Measurements from ENCODE around the gene TP53INP2. TPM values are rescaled to one million over a fixed set of nuclear protein-coding genes. Genes with fewer than 3 reads are reported as not detected.
"Not testable (repeated sequence)": the region's sequence is repeated elsewhere in the genome, so short reads cannot be mapped to it uniquely, and the experiment has no call there.

Gene TP53INP2
- total RNA-seq, 2 donors from 2014 or later = 9.9 to 10.2 TPM

DNA sequence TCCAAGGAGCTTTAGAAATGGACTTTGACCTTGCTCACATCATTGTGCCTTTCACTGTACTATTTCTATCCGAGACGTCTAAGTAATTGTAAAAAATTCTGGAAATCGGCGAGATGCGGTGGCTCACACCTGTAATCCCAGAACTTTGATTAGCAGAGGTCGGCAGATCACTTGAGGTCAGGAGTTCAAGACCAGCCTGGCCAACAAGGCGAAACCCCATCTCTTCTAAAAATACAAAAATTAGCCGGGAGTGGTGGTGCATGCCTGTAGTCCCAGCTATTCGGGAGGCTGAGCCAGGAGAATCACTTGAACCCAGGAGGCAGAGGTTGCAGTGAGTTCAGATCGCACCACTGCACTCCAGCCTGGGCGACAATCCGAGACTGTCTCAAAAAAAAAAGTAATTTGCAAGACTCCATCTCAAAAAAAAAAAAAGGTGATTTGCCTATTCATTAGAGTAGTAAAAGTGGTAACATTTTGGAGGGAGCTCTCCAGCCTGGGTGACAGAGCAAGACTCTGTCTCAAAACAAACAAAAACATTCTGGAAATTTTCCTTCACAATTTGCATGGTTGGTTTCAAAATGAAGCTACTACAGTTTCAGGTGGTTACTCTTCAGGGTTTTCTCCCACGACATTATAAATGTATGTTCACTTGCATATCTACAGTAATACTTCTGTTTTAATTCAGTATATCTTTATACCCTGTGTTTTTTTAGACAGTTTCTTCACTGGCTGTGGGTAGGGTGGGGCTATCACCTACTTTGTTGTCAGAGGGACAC lies 15.3 kb downstream of the TP53INP2 start:
- DNase-seq (peak in 1 of 2 donors; percentile 29), ATAC-seq (replicated peaks in 1 of 2) (peak; percentile 84 to 86)
- H3K36me3 Mint-ChIP-seq (ENCODE audit: insufficient read depth in 2 of 2); H3K9me3 Mint-ChIP-seq; H3K27me3 Mint-ChIP-seq (ENCODE audit: low read depth): not testable (repeated sequence)
- peaks cover 51% of the 10 kb centered on the region for H3K4me1 Mint-ChIP-seq (ENCODE audit: low read depth)
- peak overlapping the region; percentile 50 for H3K27ac Mint-ChIP-seq
- peak overlapping the region in 1 of 2 donors; percentile 34 for H3K4me3 Mint-ChIP-seq

DNA sequence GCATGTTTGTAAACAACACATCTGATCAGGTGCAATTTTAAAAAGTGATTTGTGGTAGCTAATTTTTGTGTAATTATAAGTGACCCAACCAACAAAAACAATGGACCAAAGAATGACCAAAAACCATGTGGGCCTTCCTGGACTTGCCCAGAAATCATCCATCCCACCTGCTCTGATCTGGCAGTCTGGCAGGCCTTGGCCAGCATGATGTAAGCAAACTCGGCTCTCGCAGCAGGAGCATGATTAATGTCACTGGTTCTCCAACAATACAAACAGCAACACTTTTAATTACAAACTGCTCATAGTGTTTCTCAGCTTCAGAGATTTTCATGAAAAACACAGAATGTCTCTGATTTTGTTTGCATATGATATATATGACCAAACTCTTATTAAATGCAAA lies 16.1 kb downstream of the TP53INP2 start:
- Mint-ChIP-seq H3K27ac (no peak overlapping the region), H3K4me3 (peak overlapping the region in 1 of 2 donors; percentile 50), H3K27me3 (ENCODE audit: low read depth) (no peaks in the 10 kb centered on the region), H3K36me3 (ENCODE audit: insufficient read depth in 2 of 2) (peaks cover 0 to 2% of the 10 kb centered on the region in 2 donors), H3K4me1 (ENCODE audit: low read depth) (peaks cover 51% of the 10 kb centered on the region), H3K9me3 (no peaks in the 10 kb centered on the region)
- DNase-seq = no peak
- no peak for ATAC-seq (replicated peaks in 1 of 2)

DNA sequence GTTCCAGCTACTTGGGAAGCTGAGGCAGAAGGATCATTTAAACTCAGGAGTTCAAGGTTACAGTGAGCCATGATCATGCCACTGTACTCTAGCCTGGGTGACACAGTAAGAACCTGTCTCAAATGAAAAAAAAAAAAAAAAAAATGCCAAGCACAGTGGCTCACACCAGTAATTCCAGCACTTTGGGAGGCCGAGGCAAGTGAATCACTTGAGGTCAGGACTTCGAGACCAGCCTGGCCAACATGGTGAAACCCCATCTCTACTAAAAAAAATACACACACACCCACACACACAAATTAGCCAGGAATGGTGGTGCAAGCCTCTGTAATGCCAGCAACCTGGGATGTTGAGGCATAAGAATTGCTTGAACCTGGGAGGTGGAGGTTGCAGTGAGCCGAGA lies 18.4 kb downstream of the TP53INP2 start:
- peaks cover 51% of the 10 kb centered on the region for H3K4me1 Mint-ChIP-seq (ENCODE audit: low read depth)
- H3K9me3 Mint-ChIP-seq; DNase-seq; H3K4me3 Mint-ChIP-seq; H3K36me3 Mint-ChIP-seq (ENCODE audit: insufficient read depth in 2 of 2); H3K27me3 Mint-ChIP-seq (ENCODE audit: low read depth): not testable (repeated sequence)
- peak in 1 of 2 donors; percentile 34 for ATAC-seq (replicated peaks in 1 of 2)
- H3K27ac Mint-ChIP-seq = peak overlapping the region; percentile 44

DNA sequence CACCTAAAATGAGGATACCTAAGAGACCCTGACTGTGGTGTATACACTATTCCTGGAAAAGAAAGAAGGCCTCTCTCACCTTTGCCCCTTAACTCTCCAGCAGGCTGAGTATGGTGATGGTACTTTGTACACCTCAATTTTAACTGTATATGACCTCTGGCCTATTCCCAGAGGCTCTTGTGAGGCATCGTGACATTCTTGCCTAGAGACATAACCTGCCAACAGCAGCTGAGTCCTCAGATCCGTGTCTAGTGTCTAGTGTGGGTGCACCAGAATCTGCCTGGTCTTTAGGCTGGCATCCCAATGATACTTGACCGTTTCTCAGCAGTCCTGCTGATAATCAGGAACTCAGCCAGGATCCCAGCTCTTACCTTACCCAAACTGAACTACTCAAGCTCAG lies 20.0 kb downstream of the TP53INP2 start:
- ATAC-seq (replicated peaks in 1 of 2) = no peak
- H3K36me3 Mint-ChIP-seq (ENCODE audit: insufficient read depth in 2 of 2) = peaks cover 0 to 8% of the 10 kb centered on the region in 2 donors

DNA sequence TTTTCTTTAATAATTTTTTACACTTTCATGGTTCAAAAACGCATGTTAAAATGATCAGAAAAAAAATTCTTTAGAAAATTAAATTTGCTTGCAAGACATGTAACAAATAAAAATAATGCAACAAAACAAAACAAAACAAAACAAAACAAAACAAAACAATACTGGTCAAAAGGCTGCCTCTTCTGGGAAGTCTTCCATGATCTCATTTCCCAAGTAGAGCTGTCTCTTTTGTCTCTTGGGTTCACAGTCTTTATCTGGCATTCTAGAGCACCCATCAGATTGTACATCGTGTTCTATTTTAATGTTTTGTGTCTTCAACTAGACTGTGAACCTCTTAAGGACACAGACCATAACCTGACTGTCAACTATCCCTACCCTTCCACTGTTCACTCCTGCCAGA lies 25.3 kb downstream of the TP53INP2 start:
- no peaks in the 10 kb centered on the region for H3K4me1 Mint-ChIP-seq (ENCODE audit: low read depth)
- no peaks in the 10 kb centered on the region for H3K27me3 Mint-ChIP-seq (ENCODE audit: low read depth)
- H3K9me3 Mint-ChIP-seq = no peaks in the 10 kb centered on the region
- no peak overlapping the region for H3K4me3 Mint-ChIP-seq
- no peak for DNase-seq
- H3K36me3 Mint-ChIP-seq (ENCODE audit: insufficient read depth in 2 of 2) = peaks cover 0 to 8% of the 10 kb centered on the region in 2 donors
- ATAC-seq (replicated peaks in 1 of 2) = no peak
- no peak overlapping the region for H3K27ac Mint-ChIP-seq

More for the DNA sequence above, 20.0 kb downstream of the TP53INP2 start:
- no peaks in the 10 kb centered on the region for H3K27me3 Mint-ChIP-seq (ENCODE audit: low read depth)
- H3K9me3 Mint-ChIP-seq = no peaks in the 10 kb centered on the region
- H3K4me1 Mint-ChIP-seq (ENCODE audit: low read depth) = peaks cover 41% of the 10 kb centered on the region
- no peak overlapping the region for H3K27ac Mint-ChIP-seq
- no peak for DNase-seq
- no peak overlapping the region for H3K4me3 Mint-ChIP-seq

DNA sequence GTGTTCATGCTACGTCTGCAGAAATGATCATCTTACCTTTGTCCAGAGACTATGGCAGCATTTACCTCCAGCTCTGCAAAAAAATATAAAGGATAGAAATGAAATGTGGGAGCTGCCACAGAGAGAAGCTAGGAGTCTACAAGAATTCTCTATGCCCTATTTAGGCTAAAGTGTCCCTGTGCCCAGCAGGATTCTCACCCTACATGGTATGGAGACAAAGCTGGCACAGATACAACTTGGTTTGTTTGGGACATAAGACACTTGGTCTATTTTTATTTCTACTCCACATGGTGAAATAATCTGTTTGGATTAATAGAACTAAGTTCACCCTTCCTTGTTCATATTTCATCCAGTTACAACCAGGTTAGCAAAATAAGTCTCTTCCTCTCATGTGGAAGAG lies 28.4 kb downstream of the TP53INP2 start:
- H3K4me3 Mint-ChIP-seq = no peak overlapping the region
- no peaks in the 10 kb centered on the region for H3K36me3 Mint-ChIP-seq (ENCODE audit: insufficient read depth in 2 of 2)
- H3K4me1 Mint-ChIP-seq (ENCODE audit: low read depth) = no peaks in the 10 kb centered on the region
- no peak for ATAC-seq (replicated peaks in 1 of 2)
- no peaks in the 10 kb centered on the region for H3K9me3 Mint-ChIP-seq
- no peak for DNase-seq
- H3K27me3 Mint-ChIP-seq (ENCODE audit: low read depth) = no peaks in the 10 kb centered on the region
- H3K27ac Mint-ChIP-seq = no peak overlapping the region

DNA sequence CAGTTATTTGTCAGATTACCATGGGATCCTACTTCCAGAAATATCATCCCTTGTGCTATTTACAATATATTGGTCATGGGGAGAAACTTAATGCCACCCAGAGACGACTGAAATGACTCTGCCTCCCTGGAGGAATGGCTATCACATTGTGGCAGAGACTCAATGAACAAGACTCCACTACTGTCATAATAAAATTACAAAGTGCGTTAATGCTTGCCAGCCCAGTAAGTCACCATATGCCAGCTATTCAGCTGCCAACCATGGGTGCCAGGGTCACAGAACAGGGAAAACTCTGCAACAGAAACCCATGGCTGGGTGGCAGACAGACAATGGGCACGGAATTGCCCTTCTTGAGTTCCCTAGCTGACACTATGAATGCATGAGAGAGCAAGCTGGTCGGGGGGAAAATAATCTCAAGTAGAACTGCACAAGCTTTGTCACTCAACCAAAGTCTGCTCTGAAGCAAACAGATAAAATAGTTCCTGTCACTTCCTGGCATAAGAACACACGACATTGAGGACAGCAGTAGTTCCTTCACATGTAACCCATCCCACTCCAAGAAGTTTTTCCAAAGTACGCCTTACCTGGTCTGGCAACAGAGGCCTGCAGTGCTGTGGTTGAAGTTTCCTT lies 32.1 kb downstream of the TP53INP2 start:
- no peaks in the 10 kb centered on the region for H3K27me3 Mint-ChIP-seq (ENCODE audit: low read depth)
- ATAC-seq (replicated peaks in 1 of 2) (no peak), DNase-seq (no peak)
- H3K4me1 Mint-ChIP-seq (ENCODE audit: low read depth) = no peaks in the 10 kb centered on the region
- peaks cover 0 to 4% of the 10 kb centered on the region in 2 donors for H3K36me3 Mint-ChIP-seq (ENCODE audit: insufficient read depth in 2 of 2)
- H3K27ac Mint-ChIP-seq = no peak overlapping the region
- H3K9me3 Mint-ChIP-seq = no peaks in the 10 kb centered on the region
- no peak overlapping the region for H3K4me3 Mint-ChIP-seq

DNA sequence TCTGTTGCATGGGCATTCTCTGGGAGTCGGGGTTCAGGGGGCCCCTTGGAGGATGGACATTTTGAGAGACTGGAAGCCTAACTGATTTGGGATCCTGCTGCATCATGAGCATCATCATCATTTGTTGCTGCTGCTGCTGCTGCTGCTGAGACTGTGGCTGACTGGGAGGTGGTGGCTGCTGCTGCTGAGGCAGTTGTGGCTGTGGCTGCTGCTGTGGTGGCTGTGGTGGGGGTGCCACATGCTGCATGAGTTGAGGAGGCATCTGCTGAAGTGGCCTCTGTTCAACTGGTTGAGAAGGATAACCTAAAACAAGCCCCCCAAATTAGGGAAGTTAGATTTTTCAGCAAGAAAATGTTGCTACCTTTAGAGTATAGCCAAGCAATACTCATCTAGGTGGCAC lies 38.9 kb downstream of the TP53INP2 start:
- H3K27ac Mint-ChIP-seq = no peak overlapping the region
- no peak for DNase-seq
- no peak overlapping the region for H3K4me3 Mint-ChIP-seq
- H3K4me1 Mint-ChIP-seq (ENCODE audit: low read depth) = peaks cover 7% of the 10 kb centered on the region
- ATAC-seq (replicated peaks in 1 of 2) = no peak
- peaks cover 0 to 20% of the 10 kb centered on the region in 2 donors for H3K36me3 Mint-ChIP-seq (ENCODE audit: insufficient read depth in 2 of 2)
- no peaks in the 10 kb centered on the region for H3K27me3 Mint-ChIP-seq (ENCODE audit: low read depth)
- H3K9me3 Mint-ChIP-seq = no peaks in the 10 kb centered on the region

DNA sequence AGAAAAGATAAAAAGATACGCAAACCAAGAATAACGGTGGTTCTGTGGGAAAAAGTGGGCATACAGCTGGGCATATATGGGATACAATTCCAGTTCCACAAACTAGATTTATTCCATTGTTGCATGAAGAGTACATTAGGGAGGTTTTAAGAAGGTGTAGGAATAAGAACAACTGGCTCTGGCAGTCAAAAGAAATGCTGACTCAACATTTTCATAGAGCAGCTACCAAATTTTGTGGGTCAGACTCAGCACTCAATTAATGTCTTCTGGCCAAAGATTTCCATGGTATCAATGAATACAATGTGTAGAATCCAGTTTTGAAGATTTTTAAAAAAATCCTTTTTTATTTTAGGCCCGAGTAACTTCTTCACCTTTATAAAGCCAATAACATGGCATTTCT lies 40.2 kb downstream of the TP53INP2 start:
- H3K27ac Mint-ChIP-seq = no peak overlapping the region
- DNase-seq (no peak), ATAC-seq (replicated peaks in 1 of 2) (no peak)
- H3K9me3 Mint-ChIP-seq = no peaks in the 10 kb centered on the region
- H3K4me1 Mint-ChIP-seq (ENCODE audit: low read depth) = peaks cover 7% of the 10 kb centered on the region
- H3K27me3 Mint-ChIP-seq (ENCODE audit: low read depth) = no peaks in the 10 kb centered on the region
- peaks cover 0 to 23% of the 10 kb centered on the region in 2 donors for H3K36me3 Mint-ChIP-seq (ENCODE audit: insufficient read depth in 2 of 2)
- no peak overlapping the region for H3K4me3 Mint-ChIP-seq

DNA sequence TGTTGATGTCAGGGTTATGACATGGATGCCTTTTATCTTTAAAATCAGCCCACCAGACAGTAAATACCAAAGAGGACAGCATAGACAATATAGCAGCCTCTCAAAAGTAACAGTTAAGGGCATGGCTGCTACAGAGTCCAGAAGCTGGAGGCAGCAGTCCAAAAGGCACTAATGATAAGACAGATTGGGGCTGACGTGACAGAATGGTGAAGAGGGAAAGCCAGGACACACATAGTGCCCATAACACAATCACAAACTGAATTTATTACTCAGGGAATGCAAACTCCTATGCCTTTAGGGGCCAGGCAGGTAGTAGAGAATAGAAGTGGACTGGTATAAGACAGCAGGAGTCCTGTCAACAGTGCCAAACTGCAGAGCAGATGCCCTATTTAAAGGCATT lies 40.7 kb downstream of the TP53INP2 start:
- H3K27me3 Mint-ChIP-seq (ENCODE audit: low read depth) = no peaks in the 10 kb centered on the region
- H3K36me3 Mint-ChIP-seq (ENCODE audit: insufficient read depth in 2 of 2) = peaks cover 0 to 23% of the 10 kb centered on the region in 2 donors

DNA sequence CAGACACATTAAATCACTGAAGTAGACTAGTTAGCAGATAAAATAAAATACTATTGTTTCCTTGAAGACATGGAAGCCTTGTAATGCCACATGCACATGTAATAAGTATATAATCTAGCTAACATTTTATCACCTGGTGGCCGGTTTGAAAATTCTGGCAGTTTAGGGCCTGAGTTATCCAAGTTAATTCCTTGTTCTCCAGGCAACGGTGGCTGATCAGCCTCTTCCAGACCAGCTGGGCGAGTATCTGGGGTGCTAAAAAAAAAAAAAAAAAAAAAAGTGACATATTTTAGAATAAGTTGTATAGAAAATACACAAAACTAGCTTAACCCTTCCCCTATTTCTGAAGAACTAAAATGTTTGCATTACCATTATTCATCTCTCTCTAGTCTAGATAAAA lies 42.5 kb downstream of the TP53INP2 start:
- Mint-ChIP-seq H3K27ac (no peak overlapping the region), H3K36me3 (ENCODE audit: insufficient read depth in 2 of 2) (peaks cover 0 to 23% of the 10 kb centered on the region in 2 donors), H3K4me1 (ENCODE audit: low read depth) (peaks cover 7% of the 10 kb centered on the region), H3K4me3 (no peak overlapping the region), H3K9me3 (no peaks in the 10 kb centered on the region), H3K27me3 (ENCODE audit: low read depth) (no peaks in the 10 kb centered on the region)
- DNase-seq (no peak), ATAC-seq (replicated peaks in 1 of 2) (no peak)

More for the DNA sequence above, 40.7 kb downstream of the TP53INP2 start:
- no peak for DNase-seq
- Mint-ChIP-seq H3K9me3 (no peaks in the 10 kb centered on the region), H3K4me3 (no peak overlapping the region), H3K4me1 (ENCODE audit: low read depth) (peaks cover 7% of the 10 kb centered on the region), H3K27ac (no peak overlapping the region)
- no peak for ATAC-seq (replicated peaks in 1 of 2)

DNA sequence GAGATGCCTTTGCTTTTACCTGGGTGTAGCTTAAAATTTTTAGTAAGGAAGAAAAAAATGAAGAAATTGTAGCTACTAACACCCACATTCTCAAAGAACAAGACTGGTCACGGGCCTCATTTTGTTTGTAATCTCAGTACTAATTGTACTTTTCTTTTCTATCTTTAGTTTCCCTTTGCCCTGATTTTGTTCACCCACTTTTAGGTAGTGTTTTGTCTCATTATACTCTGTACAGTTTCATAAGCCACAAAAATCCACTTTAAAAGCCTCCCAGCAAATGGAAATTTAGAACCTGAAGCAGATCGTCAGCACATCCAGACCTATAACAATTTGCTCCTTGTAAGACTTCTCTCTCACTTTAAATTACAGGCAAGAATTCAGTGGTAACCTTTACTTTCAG lies 43.3 kb downstream of the TP53INP2 start:
- H3K36me3 Mint-ChIP-seq (ENCODE audit: insufficient read depth in 2 of 2) = peaks cover 0 to 20% of the 10 kb centered on the region in 2 donors
- DNase-seq = no peak
- no peaks in the 10 kb centered on the region for H3K9me3 Mint-ChIP-seq
- peak in 1 of 2 donors; percentile 23 for ATAC-seq (replicated peaks in 1 of 2)
- no peaks in the 10 kb centered on the region for H3K27me3 Mint-ChIP-seq (ENCODE audit: low read depth)
- H3K4me3 Mint-ChIP-seq = no peak overlapping the region
- peaks cover 7% of the 10 kb centered on the region for H3K4me1 Mint-ChIP-seq (ENCODE audit: low read depth)
- peak overlapping the region; percentile 68 for H3K27ac Mint-ChIP-seq

DNA sequence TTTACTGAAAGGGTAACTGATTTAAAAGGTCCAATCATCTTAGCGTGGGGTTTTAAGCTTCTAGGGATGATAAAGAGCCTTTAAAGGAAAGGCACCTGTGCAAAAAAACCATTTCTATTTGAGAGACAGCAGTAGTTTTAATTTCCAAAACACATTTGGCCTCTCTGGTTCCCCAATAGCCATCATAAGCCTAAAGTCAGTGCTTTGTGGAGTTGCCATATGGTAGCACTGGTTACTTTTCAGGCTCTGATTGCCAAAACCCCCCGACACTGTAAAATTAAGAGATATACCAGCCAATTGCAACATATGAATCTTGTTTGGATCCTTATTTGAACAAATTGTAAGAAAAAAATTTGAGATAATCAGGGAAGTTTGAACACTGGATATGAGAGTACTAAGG lies 44.6 kb downstream of the TP53INP2 start:
- peaks cover 0 to 15% of the 10 kb centered on the region in 2 donors for H3K36me3 Mint-ChIP-seq (ENCODE audit: insufficient read depth in 2 of 2)
- peaks cover 7% of the 10 kb centered on the region for H3K4me1 Mint-ChIP-seq (ENCODE audit: low read depth)
- ATAC-seq (replicated peaks in 1 of 2) (no peak), DNase-seq (no peak)
- H3K9me3 Mint-ChIP-seq = no peaks in the 10 kb centered on the region
- H3K4me3 Mint-ChIP-seq = no peak overlapping the region
- no peaks in the 10 kb centered on the region for H3K27me3 Mint-ChIP-seq (ENCODE audit: low read depth)
- no peak overlapping the region for H3K27ac Mint-ChIP-seq
